ENCODE results near the gene NCAPG2. TPM values are rescaled to one million over a fixed set of nuclear protein-coding genes. Genes with fewer than 3 reads are reported as not detected.

NCAPG2 gene
- total and polyA plus RNA-seq, 2 donors from 2014 or later = 1.3 to 6.3 TPM

- H3K27ac ChIP-seq (ENCODE audit: low read depth in 2 of 2, low read length in 2 of 2) = no peak overlapping the region
- H3K4me3 ChIP-seq (ENCODE audit: low read length in 3 of 3) = no peak overlapping the region
- no peaks in the 10 kb centered on the region for H3K27me3 ChIP-seq (ENCODE audit: control insufficient read depth, insufficient read depth, low read length)
- no peaks in the 10 kb centered on the region for H3K9me3 ChIP-seq (ENCODE audit: control insufficient read depth in 2 of 3, insufficient read depth in 1 of 3, low read length in 3 of 3)
- intact Hi-C loops (cut with DNase I) = no loop called here
- H3K9ac ChIP-seq (ENCODE audit: low read length in 3 of 3) = no peak overlapping the region
- FAIRE-seq (no peak), DNase-seq (no peak)
- no peaks in the 10 kb centered on the region for H3K4me1 ChIP-seq (ENCODE audit: control insufficient read depth in 2 of 3, insufficient read depth in 2 of 3, low read depth in 1 of 3, low read length in 3 of 3)
- peaks cover 0 to 2% (median 2%) of the 10 kb centered on the region in 3 donors for H3K36me3 ChIP-seq (ENCODE audit: control insufficient read depth in 2 of 3, insufficient read depth in 3 of 3, low read length in 3 of 3)
- TF ChIP-seq CTCF (IDR thresholded peaks at IDR 0.05; ENCODE audit: borderline replicate concordance, extremely low read depth, insufficient read depth) = no peak
Observed at GRCh38 chr7:158647475-158647792, 57.2 kb downstream of the NCAPG2 start.

GRCh38 chr7:158646766-158647474, 57.7 kb downstream of the NCAPG2 start:
- TF ChIP-seq CTCF (IDR thresholded peaks at IDR 0.05; ENCODE audit: borderline replicate concordance, extremely low read depth, insufficient read depth) = no peak
- FAIRE-seq (no peak), DNase-seq (peak in 1 of 5 donors; percentile 4)
- Histone ChIP-seq H3K9ac (ENCODE audit: low read length in 3 of 3) (no peak overlapping the region), H3K36me3 (ENCODE audit: control insufficient read depth in 2 of 3, insufficient read depth in 3 of 3, low read length in 3 of 3) (peaks cover 0 to 2% (median under 1%) of the 10 kb centered on the region in 3 donors), H3K27ac (ENCODE audit: low read depth in 2 of 2, low read length in 2 of 2) (no peak overlapping the region), H3K9me3 (ENCODE audit: control insufficient read depth in 2 of 3, insufficient read depth in 1 of 3, low read length in 3 of 3) (no peaks in the 10 kb centered on the region), H3K4me3 (ENCODE audit: low read length in 3 of 3) (no peak overlapping the region), H3K27me3 (ENCODE audit: control insufficient read depth, insufficient read depth, low read length) (no peaks in the 10 kb centered on the region), H3K4me1 (ENCODE audit: control insufficient read depth in 2 of 3, insufficient read depth in 2 of 3, low read depth in 1 of 3, low read length in 3 of 3) (no peaks in the 10 kb centered on the region)
- intact Hi-C loops (cut with DNase I) = no loop called here

- intact Hi-C loops (cut with DNase I) = no loop called here
- no peak for TF ChIP-seq CTCF (IDR thresholded peaks at IDR 0.05; ENCODE audit: borderline replicate concordance, extremely low read depth, insufficient read depth)
- DNase-seq (no peak), FAIRE-seq (no peak)
- Histone ChIP-seq H3K4me3 (ENCODE audit: low read length in 3 of 3) (no peak overlapping the region), H3K9ac (ENCODE audit: low read length in 3 of 3) (no peak overlapping the region), H3K27me3 (ENCODE audit: control insufficient read depth, insufficient read depth, low read length) (no peaks in the 10 kb centered on the region), H3K27ac (ENCODE audit: low read depth in 2 of 2, low read length in 2 of 2) (no peak overlapping the region), H3K4me1 (ENCODE audit: control insufficient read depth in 2 of 3, insufficient read depth in 2 of 3, low read depth in 1 of 3, low read length in 3 of 3) (no peaks in the 10 kb centered on the region), H3K36me3 (ENCODE audit: control insufficient read depth in 2 of 3, insufficient read depth in 3 of 3, low read length in 3 of 3) (peaks cover 0 to 2% (median 0%) of the 10 kb centered on the region in 3 donors), H3K9me3 (ENCODE audit: control insufficient read depth in 2 of 3, insufficient read depth in 1 of 3, low read length in 3 of 3) (no peaks in the 10 kb centered on the region)
Observed at GRCh38 chr7:158645842-158646241, 58.8 kb downstream of the NCAPG2 start.

- no peak for DNase-seq
- H3K36me3 ChIP-seq (ENCODE audit: control insufficient read depth in 2 of 3, insufficient read depth in 3 of 3, low read length in 3 of 3) = peaks cover 0 to 2% (median 0%) of the 10 kb centered on the region in 3 donors
- no peak for FAIRE-seq
Observed at GRCh38 chr7:158642149-158642548, 62.5 kb downstream of the NCAPG2 start.

More at GRCh38 chr7:158642149-158642548, 62.5 kb downstream of the NCAPG2 start:
- no peaks in the 10 kb centered on the region for H3K27me3 ChIP-seq (ENCODE audit: control insufficient read depth, insufficient read depth, low read length)
- no peaks in the 10 kb centered on the region for H3K9me3 ChIP-seq (ENCODE audit: control insufficient read depth in 2 of 3, insufficient read depth in 1 of 3, low read length in 3 of 3)
- no peak overlapping the region for H3K4me3 ChIP-seq (ENCODE audit: low read length in 3 of 3)
- H3K27ac ChIP-seq (ENCODE audit: low read depth in 2 of 2, low read length in 2 of 2) = no peak overlapping the region
- H3K4me1 ChIP-seq (ENCODE audit: control insufficient read depth in 2 of 3, insufficient read depth in 2 of 3, low read depth in 1 of 3, low read length in 3 of 3) = no peaks in the 10 kb centered on the region
- H3K9ac ChIP-seq (ENCODE audit: low read length in 3 of 3) = no peak overlapping the region
- no peak for TF ChIP-seq CTCF (IDR thresholded peaks at IDR 0.05; ENCODE audit: borderline replicate concordance, extremely low read depth, insufficient read depth)
- intact Hi-C loops (cut with DNase I) = no loop called here
